HG03097 (cell line): Measurements from ENCODE around the gene SH3BP5L.
A peak's percentile ranks its signal among the peaks of the same experiment; 100 is the strongest.
"Not testable (repeated sequence)": the region's sequence is repeated elsewhere in the genome, so short reads cannot be mapped to it uniquely, and the experiment has no call there.

Source experiments
- ATAC-seq: cut with Tn5 transposase; IDR thresholded peaks from one replicate; pipeline ENCODE4 v1.9.1; 2021; ENCODE audit not compliant: unreplicated experiment, low FRiP score

The SH3BP5L gene

DNA sequence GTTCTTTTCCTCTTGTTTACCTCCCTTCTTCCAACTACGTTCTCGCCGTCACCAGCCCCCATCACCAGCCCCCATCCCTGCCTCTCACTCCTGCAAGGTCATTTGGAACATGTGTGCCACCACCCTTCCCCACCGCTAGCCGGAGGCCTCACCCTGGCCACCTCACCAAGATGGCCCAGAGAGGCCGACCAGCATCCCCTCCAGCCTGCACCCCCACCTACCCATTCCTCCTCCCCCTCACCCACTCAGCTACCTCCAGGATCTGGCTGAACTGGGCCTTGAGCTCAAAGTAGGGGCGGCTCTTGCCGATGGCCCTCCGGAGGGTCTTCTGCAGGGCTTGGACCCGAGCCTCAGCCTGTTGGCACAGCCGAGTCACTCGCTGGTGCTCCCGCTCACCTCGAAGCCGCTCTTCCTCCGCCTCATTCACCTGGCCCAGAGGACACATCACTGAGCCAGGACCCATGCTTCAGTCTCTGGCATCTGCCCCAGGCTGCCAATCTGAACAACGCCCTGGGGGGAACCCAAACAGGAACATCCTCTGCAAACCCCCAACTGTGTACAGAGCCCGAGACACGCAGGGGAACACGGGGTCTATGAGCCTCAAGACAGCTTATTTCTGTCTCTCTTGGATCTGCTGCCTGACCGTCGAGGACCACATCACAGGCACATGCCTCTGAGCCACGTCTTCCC, 12.8 kb downstream of the SH3BP5L start:
- ATAC-seq = no peak

DNA sequence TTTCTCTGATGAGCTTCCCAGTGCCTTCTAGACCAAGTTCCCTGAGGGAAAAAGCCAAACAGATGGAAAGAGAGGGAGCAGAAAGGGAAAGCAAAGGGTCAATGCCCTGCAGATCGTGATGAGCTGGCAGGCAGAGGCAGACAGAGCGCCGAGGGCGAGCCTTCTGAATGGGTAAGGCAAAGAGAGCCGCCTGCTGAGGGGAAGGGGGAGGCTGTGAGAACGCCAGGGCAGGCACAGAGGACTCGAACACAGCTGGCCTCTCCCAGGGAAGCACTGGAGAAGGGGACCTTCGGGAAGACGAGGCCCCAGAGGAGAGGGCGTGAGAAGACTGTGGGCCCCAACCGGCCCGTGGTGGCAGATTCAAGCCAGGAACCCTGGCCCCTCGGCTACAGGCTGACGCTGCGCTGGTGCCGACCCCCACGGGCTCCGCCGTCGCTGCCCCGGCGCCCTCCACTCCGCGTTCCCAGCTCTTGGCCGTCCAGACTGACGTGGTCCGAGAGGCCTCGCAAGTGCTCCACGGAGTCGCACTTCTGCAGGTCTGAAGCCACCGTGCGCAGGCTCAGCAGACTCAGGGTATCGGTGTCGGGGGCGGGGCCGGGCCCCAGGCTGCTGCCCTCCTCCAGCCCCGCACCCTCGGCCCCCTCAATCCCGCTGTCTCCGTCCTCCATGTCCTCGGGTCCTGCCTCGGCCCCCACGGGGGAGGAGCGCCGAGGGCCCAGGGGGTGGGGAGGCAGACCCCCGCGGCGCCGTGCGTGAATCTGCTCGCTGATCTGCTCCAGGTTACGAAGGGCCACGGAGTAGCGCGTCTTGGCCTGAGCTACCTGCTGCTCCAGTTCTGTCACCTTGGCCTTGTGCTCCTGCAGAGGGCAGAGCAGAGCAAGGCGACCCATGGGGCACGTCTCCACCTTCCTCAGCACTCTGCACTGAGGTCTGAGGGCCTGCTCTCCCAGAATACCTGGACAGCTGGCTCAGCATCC, 13.9 kb downstream of the SH3BP5L start:
- no peak for ATAC-seq

DNA sequence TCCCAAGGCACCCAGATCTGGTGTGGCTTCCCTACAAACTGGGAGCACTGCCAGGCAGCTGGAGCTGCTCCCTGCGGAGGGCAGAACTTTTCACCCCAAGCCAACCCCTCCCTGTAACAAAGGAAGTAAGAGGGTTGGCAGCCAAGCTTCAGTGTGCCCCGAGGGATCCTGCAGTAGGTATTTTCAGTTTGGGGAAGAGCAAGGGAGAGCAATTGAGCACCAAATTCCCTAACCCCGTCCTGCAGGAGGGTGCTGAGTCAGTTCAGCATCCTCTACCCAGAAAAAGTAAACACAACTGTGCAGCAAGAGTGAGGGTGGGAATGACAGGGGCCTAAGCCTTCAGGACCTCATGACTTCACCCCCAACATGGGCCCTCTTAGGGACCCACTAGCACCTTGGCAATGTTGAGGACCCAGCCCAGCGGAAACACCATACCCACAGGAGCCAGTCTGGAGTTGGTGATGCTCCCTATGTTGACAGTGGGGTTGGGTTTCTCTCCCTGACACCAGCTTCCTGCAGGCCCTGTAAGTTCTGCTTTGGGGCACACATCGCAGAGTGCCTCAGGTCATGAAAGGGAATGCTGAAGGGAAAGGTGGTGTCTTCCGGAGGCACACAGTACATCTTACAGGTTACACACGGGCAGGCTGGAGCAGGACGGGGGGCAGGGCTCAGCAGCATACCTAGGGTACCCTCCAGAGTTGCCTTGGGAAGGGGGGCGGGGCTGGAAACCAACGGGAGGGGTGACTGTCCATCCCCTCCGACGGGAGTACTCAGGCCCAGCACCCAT, 14.8 kb downstream of the SH3BP5L start:
- ATAC-seq = no peak

DNA sequence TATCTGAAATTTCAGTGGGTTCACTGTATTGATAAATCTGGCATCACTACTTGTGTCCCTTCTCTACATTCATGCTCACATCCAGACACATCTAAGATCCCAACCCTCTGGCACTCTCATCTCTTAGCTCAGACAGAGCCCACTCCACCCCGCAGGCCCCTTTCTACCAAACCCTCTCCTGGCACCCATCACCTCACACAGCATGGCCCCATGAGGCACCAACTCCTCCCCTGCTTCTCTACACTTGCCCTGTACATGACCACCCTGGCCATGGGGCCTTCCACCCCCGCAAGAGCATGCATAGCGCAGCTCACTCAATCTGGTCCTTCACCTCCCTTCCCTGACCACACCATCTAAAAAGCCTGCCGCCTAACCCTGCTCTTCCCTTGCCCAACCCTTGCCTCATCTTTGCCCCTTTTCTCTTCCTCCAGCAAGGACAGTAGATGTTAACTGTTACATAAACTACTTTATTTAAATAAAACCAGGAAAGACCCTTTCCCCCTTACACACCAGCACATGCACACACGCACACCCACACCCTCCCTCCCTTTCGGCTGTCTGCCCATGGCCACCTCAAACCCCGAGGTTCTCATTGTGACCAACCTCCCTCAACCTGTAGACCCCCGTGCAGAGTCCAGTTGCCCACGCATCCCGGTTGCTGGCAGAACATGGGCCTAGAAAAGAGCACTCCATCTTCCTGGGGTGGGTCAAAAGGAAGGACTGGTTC, 15.6 kb downstream of the SH3BP5L start:
- ATAC-seq = no peak

DNA sequence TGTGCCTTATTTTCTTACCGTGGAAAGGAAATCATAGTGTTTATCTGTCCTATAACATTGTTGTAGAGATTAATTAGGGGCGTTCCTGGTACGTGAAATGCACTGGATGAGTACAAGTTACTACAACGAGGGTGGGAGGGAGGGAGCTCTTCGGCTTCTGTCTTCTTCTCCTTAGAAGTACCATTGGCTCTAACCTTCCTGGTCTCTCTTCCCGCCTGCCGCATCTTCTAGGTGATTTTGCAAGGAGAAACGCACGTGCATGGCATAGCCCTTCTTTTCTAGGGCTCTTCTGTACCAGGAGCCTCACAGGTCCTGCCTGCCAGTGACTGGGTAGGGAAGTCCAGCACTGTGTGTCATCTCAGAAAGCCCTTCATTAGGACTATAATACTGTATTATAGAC, 16.8 kb downstream of the SH3BP5L start:
- ATAC-seq = no peak

DNA sequence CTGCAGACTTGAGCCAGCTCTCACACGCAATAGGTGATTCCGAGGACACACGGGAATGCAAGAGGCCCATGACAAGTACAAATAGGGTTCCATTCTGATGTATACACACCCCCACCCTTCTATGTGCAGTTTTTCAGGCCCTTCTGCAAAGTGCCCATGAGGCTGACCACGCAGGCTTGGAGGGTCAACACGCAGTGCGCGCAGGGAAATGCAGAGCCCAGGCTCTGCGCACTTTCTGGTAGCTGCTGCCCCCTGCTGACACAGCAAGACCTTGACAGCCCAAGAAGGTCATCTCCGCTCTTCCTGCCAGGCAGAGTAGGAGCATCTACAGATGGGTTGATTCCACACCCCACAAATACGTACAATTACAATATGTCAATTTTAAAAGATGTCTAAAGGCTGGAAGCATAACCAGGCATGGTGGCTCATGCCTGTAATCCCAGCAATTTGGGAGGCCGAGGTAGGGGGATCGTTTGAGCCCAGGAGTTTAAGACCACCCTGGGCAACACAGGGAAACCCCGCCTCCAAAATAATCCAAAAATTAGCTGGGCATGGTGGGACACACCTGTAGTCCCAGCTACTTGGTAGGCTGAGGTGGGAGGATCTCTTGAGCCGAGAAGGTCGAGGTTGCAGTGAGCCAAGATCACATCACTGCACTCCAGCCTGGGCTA, 18.5 kb downstream of the SH3BP5L start:
- ATAC-seq = no peak

DNA sequence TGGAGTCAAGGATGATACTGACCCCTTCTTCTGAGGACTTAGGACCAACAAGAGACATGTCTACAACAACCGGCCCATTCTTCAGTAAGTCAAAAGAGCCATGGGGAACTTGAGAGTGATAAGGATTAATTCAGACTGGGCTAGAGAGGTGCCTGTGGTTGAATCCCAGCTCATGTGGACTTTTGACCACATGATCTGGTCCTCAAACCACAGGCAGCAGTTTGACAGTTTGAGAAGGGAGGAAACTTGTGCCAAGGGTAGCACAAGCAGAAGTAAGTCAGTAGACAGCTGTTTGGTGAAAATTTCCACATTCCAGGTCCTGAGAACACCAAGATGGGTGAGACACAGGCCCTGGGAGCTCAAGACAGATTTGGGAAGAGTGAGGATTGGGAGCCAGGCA, 19.8 kb downstream of the SH3BP5L start:
- ATAC-seq = no peak

DNA sequence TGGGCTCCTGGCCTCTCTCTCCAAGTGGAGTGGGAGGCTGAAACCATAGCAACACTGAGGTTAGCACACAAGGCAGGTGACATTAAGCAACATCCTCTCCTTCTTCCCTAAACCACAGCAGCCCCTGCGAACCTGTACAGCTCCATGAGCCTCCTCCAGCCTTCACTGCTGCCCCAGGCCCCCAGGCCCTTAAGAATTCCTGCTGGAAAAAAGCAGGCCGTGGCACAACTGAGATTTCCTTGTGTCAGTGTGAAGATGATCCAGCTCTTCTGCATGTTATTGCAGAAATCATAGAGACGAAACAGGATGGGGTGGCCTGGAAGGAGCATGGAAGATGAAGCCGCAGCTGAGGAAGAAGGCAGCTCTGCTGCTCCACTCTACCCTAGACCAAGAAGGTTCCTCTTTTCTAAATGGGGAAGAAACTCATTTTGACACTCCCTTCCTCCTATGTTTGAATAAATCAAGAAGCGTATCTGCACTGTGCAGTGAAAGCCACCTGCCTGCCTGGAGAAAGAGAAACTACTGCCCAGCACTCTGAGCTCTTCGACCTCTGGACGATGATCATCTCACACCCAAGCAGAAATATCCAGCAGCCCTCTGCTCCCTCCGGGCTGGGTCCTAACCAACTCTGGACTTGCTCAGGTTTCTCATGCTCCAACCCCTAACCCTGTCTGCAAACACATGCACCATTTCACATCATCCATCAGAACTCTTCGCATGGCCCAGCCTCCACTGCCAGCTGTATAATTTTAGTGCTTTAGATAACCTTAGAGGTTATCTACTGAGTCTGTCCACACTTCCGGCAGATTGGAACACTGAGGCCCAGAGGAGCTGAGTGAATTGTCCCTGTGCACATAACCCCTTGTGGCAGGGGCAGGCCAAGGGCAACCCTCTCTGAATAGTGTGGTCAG, 20.7 kb downstream of the SH3BP5L start:
- ATAC-seq = peak; percentile 92

DNA sequence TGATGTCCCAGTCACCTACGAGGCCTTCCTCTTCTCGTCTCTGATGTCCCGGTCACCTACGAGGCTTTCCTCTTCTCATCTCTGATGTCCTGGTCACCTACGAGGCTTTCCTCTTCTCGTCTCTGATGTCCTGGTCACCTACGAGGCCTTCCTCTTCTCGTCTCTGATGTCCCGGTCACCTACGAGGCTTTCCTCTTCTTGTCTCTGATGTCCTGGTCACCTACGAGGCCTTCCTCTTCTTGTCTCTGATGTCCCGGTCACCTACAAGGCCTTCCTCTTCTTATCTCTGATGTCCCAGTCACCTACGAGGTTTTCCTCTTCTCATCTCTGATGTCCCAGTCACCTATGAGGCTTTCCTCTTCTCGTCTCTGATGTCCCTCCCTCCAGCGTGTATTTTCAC, 22.2 kb downstream of the SH3BP5L start:
- not testable (repeated sequence) for ATAC-seq

DNA sequence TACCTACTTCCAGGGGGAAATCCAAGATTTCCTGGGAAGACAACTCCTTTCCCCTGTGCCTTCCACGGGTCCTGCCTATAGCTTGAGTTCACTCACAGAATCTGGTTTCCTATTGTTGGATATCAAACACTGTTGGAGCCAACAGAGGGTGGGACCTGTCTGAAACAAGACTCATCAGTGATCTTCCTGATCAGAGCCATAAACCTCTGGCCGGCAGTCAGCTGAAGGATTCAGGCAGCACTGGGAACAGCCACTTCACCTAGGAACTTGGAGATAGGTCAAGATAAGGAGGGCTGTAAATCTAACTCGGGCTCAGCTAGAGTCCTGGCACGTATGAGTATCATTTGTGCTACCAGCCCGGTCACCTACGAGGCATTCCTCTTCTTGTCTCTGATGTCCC, 23.3 kb downstream of the SH3BP5L start:
- ATAC-seq = no peak

DNA sequence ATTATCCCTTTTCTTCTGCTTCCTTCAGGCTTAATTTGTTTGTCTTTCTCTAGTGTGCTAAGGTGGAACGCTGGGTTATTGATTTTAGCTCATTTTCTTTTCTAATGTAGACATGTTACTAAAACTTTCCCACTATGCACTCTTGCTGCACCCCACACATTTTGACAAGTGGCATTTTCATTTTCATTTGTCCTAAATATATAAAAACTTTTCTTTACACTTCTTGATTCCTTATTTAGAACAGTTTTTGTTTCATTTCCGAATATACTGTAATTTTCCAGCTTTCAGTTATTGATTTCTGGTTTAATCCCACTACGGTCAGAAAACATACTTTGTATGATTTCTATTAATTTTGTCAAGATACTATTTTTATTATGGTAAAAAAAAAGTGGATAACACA, 25.3 kb downstream of the SH3BP5L start:
- ATAC-seq = no peak

DNA sequence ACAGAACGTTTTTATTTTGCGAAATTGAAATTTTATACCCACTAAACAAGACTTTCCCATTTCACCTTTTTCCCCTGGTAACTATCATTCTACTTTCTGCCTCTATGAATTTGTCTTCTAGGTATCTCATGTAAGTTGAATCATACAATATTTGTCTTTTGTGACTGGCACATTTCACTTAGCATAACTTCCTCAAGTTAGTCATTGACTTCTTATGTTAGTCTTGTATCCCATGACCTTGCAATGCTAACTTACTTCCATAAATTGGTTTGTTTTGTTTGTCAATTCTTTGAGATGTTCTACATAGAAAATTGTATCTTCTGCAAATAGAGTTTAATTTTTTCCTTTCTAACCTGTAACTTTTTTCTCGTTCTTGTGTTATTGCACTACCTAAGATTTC, 26.9 kb downstream of the SH3BP5L start:
- no peak for ATAC-seq

DNA sequence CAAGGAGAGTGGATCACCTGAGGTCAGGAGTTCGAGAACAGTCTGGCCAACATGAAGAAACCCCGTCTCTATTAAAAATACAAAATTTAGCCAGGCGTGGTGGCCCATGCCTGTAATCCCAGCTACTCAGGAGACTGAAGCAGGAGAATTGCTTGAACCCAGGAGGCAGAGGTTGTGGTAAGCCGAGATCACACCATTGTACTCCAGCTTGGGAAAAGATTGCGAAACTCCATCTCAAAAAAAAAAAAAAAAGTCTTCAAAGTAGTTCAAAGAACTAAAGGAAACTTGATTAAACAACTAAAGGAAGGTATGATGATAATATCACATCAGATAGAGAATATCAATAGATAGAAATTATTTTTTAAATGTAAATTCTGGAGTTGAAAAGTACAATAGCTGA, 31.1 kb downstream of the SH3BP5L start:
- not testable (repeated sequence) for ATAC-seq

DNA sequence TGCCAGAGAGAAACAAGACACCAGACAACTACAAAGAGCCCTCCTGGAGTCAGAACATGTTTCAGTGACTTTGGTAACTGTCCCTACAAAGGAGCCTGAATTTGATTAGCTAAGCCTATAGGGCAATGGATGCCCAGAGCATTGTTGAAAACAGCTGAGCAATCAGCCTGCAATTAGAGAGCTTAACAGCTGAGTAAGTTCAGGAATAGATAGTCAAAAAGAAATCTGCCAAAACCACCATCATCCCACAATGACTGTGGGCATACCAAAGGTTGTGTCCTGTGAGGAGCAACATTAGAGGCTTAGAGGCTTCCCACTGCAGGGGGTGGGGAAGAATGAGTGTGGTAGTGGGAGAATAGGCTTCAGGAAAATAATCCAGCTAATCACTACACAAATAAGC, 32.1 kb downstream of the SH3BP5L start:
- peak; percentile 93 for ATAC-seq

DNA sequence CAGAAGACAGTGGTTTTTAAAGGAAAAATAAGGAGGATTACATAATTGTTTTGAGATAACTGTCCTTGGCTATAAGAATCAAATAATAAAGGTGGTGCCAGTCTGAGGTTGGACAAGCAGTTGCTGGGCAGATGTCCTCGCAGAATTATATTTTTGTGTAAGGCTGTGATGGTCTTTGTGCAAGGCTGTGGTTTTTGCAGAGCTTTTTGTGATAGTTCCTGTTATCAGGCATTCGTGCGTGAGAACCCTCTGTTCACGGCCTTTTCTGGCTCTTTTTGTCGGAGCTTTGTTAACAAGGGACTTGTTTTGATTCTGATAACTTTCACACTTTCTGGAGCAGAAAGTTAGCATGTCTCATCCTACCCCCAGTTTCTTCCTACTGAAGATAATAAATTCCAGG, 33.4 kb downstream of the SH3BP5L start:
- ATAC-seq = no peak

DNA sequence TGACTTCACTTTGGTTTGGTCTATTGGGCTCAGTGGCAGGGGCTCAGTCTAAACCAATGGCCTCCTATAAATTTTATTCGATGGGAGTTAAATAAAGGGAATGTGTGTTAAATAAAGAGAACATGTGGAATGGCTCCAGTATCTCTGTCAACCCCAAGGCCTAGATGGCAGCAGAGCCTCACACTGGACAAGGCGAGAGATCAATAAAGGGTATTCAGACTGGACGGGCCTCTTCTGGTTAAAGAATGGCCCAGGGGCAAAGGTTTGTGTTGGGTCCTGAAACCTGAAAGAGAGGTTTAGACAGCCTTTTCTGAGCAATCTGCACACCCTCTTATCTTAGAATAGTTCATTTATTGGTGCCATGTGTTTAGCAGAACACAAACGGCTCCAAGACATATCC, 34.7 kb downstream of the SH3BP5L start:
- no peak for ATAC-seq

DNA sequence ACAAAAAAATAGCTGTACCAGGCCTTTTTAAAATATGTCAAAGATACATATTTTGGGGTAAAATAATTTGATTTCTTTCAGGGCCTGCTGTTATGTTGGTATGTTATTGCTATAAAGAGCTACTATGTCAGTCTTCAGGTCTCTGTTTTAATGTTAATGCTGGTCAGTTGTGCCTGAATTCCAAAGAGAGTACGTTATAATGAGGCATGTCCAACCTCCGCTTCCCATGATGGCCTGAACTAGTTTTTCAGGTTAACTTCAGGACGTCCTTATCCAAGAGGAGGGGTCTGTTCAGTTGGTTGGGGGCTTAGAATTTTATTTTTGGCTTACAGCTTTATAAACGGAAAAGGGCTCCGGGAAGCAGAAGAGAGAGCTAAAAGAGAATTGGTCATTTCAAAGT, 35.3 kb downstream of the SH3BP5L start:
- no peak for ATAC-seq

DNA sequence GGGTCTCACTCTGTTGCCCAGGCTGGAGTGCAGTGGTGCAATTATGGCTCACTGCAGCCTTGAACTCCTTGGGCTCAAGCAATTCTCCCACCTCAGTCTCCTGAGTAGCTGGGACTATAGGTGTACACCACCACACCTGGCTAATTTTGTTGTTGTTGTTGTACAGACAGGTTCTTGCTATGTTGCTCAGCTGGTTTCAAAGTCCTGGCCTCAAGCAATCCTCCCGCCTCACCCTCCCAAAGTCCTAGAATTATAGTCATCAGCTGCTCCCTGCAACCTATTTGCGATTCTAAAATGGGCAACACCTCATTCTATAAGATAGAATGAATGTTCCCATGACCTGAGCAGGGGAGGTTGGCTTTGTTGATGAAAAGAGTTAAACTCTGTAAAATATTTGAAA, 36.4 kb downstream of the SH3BP5L start:
- not testable (repeated sequence) for ATAC-seq

DNA sequence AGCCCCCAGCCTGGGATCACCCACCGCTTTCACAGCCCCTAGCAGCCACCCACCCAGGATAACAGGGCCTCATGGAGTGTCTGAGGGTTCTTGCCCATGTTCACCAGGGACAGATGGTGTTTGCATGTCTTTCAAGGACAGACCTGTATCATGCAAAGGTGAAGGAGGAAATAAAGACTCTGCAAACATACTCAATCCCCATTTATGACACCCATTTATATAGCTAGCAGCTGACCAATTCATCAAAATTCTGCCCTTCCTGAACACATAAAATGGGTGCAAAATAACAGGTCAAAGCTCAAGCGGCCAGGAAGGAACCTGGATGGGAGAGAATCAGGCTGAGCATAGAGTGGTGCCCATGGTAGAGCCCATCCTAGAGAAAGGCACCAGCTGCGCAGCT, 37.4 kb downstream of the SH3BP5L start:
- no peak for ATAC-seq
